Activated CD8-positive, alpha-beta T cell treated with anti-CD3 and anti-CD28 coated beads for 36 hours (primary cell): Measurements from ENCODE around the gene TSPO2. TPM values are rescaled to one million over a fixed set of nuclear protein-coding genes. Genes with fewer than 3 reads are reported as not detected.

Experiments
- ATAC-seq: fragments of 200-7000 bp; cut with Tn5 transposase; one replicate; pipeline ENCODE4 v1.10.0; 2021; ENCODE audit warnings: mild to moderate bottlenecking, moderate library complexity
- CTCF ChIA-PET: fragments of 350-600 bp; sonication (Branson Sonifier 250); formaldehyde crosslinking; loops from one replicate; lab custom pipeline; 2021; ENCODE audit warnings: antibody characterized with exemption; lab: Charles Lee
- POLR2A ChIA-PET: fragments of 350-600 bp; sonication (Branson Sonifier 250); formaldehyde crosslinking; loops from one replicate; lab custom pipeline; 2021; ENCODE audit warnings: antibody characterized with exemption; lab: Charles Lee
- DNase-seq: peaks from one replicate; pipeline ENCODE4 v3.0.0-alpha.2; 2020
- H3K27ac Mint-ChIP-seq: one replicate; pipeline ENCODE4 v1.8.0; 2021; ENCODE audit warnings: mild to moderate bottlenecking, mixed read lengths
- H3K27me3 Mint-ChIP-seq: one replicate; pipeline ENCODE4 v1.8.0; 2021; ENCODE audit warnings: mixed read lengths
- H3K36me3 Mint-ChIP-seq: one replicate; pipeline ENCODE4 v1.8.0; 2021; ENCODE audit warnings: low read depth, mixed read lengths
- H3K4me1 Mint-ChIP-seq: one replicate; pipeline ENCODE4 v1.8.0; 2021; ENCODE audit warnings: low read depth, mixed read lengths
- H3K4me3 Mint-ChIP-seq: one replicate; pipeline ENCODE4 v1.8.0; 2021; ENCODE audit warnings: mild to moderate bottlenecking, moderate library complexity, mixed read lengths
- H3K9me3 Mint-ChIP-seq: one replicate; pipeline ENCODE4 v1.8.0; 2021; ENCODE audit warnings: mixed read lengths
- CTCF ChIP-seq: fragments of 200-600 bp; IDR thresholded peaks from one replicate; pipeline ENCODE4 v1.8.0; 2022; ENCODE audit warnings: antibody characterized with exemption, mild to moderate bottlenecking
- intact Hi-C: fragments of 100-400 bp; cut with micrococcal nuclease; formaldehyde crosslinking; loops from one replicate; pipeline ENCODE4 v1.10.0; 2022
- total RNA-seq, 2 experiments: library from RNA; stranded (reverse); gene quantifications; one replicate each; pipeline ENCODE4 v1.2.3, GENCODE V29; 2021

The TSPO2 gene
- total RNA-seq, 2 experiments from 2014 or later, result not detected

GRCh38 chr6:41090841-41091761, 48.8 kb downstream of the TSPO2 start:
- DNase-seq, result no peak
- ChIA-PET POLR2A (interaction anchor here (0.8 to 1.2 kb wide), 3 partner anchors 52 to 228 kb away, joined by 3 to 4 read pairs (median 3); no protein-coding TSS in a partner anchor), CTCF (interaction anchor here (0.8 to 2.8 kb wide), 8 partner anchors 11 to 277 kb away, joined by 3 to 11 read pairs (median 6); no protein-coding TSS in a partner anchor)
- Mint-ChIP-seq H3K4me1 (no peaks in the 10 kb centered on the region), H3K36me3 (peaks cover 51% of the 10 kb centered on the region), H3K27ac (peak overlapping the region; percentile 13), H3K27me3 (no peaks in the 10 kb centered on the region), H3K9me3 (no peaks in the 10 kb centered on the region), H3K4me3 (no peak overlapping the region)
- intact Hi-C loops, result no loop called here
- TF ChIP-seq CTCF, result no peak
- ATAC-seq, result no peak

- no peaks in the 10 kb centered on the region for H3K27me3 Mint-ChIP-seq
These were observed 50.3 kb downstream of the TSPO2 start for GRCh38 chr6:41092421-41093140.

GRCh38 chr6:41093729-41094128, 51.5 kb downstream of the TSPO2 start:
- no peak for DNase-seq
- intact Hi-C loops, result no loop called here
- ChIA-PET CTCF (interaction anchor here (2.2 to 2.8 kb wide), 3 partner anchors 10 to 241 kb away, joined by 6 to 11 read pairs (median 11); no protein-coding TSS in a partner anchor), POLR2A (no interaction called here)
- no peaks in the 10 kb centered on the region for H3K27me3 Mint-ChIP-seq
- TF ChIP-seq CTCF, result no peak
- H3K27ac Mint-ChIP-seq, result no peak overlapping the region
- peaks cover 3% of the 10 kb centered on the region for H3K4me1 Mint-ChIP-seq
- H3K36me3 Mint-ChIP-seq, result peaks cover 64% of the 10 kb centered on the region
- no peak for ATAC-seq
- no peaks in the 10 kb centered on the region for H3K9me3 Mint-ChIP-seq
- H3K4me3 Mint-ChIP-seq, result no peak overlapping the region

More at GRCh38 chr6:41092421-41093140, 50.3 kb downstream of the TSPO2 start:
- TF ChIP-seq CTCF, result peak; percentile 45
- Mint-ChIP-seq H3K36me3 (peaks cover 60% of the 10 kb centered on the region), H3K4me1 (no peaks in the 10 kb centered on the region), H3K27ac (no peak overlapping the region), H3K4me3 (no peak overlapping the region), H3K9me3 (no peaks in the 10 kb centered on the region)
- ChIA-PET POLR2A (interaction anchor here (1.0 to 1.2 kb wide), 2 partner anchors 97 to 227 kb away, joined by 3 read pairs; no protein-coding TSS in a partner anchor), CTCF (interaction anchor here (0.8 to 2.8 kb wide), 11 partner anchors 9 to 276 kb away, joined by 3 to 14 read pairs (median 6); no protein-coding TSS in a partner anchor)
- intact Hi-C loops, result no loop called here
- ATAC-seq, result peak; percentile 47
- DNase-seq, result no peak

Other genes starting within 250 kb of the TSPO2 start
- 1 to 10 TPM; 2.3 to 2.6 TPM for gene UNC5CL, start 3.2 kb upstream of the TSPO2 start, total RNA-seq
- gene APOBEC2, start 10.7 kb downstream of the TSPO2 start, total RNA-seq, result not detected
- 10 to 100 TPM; 45.8 to 48.4 TPM for gene OARD1, start 29.9 kb downstream of the TSPO2 start, total RNA-seq
- 10 to 100 TPM; 30.7 to 31.1 TPM for gene NFYA, start 30.5 kb downstream of the TSPO2 start, total RNA-seq
- gene TREML1, start 111.9 kb downstream of the TSPO2 start, total RNA-seq, result not detected
- gene TREM2, start 120.6 kb downstream of the TSPO2 start, total RNA-seq, result not detected
- 1 to 10 TPM; 6.9 to 8.2 TPM for gene TREML2, start 158.7 kb downstream of the TSPO2 start, total RNA-seq
- gene TREML4, start 185.9 kb downstream of the TSPO2 start, total RNA-seq, result not detected
- gene TREM1, start 244.2 kb downstream of the TSPO2 start, total RNA-seq, result not detected